ENCODE measurements around the gene PRRT2. TPM values are rescaled to one million over a fixed set of nuclear protein-coding genes. Genes with fewer than 3 reads are reported as not detected.

Gene PRRT2
- total and polyA plus RNA-seq, 2 donors from 2014 or later = 0.88 to 1.9 TPM

GRCh38 chr16:29854520-29855100 lies 42.6 kb downstream of the PRRT2 start:
- FAIRE-seq (no peak), DNase-seq (no peak)
- Histone ChIP-seq H3K9ac (ENCODE audit: low read length in 3 of 3) (no peak overlapping the region), H3K27ac (ENCODE audit: low read depth in 2 of 2, low read length in 2 of 2) (no peak overlapping the region), H3K27me3 (ENCODE audit: control insufficient read depth, insufficient read depth, low read length) (no peaks in the 10 kb centered on the region), H3K4me3 (ENCODE audit: low read length in 3 of 3) (no peak overlapping the region), H3K36me3 (ENCODE audit: control insufficient read depth in 2 of 3, insufficient read depth in 3 of 3, low read length in 3 of 3) (peaks cover 0 to 5% (median 0%) of the 10 kb centered on the region in 3 donors), H3K4me1 (ENCODE audit: control insufficient read depth in 2 of 3, insufficient read depth in 2 of 3, low read depth in 1 of 3, low read length in 3 of 3) (no peaks in the 10 kb centered on the region), H3K9me3 (ENCODE audit: control insufficient read depth in 2 of 3, insufficient read depth in 1 of 3, low read length in 3 of 3) (no peaks in the 10 kb centered on the region)
- intact Hi-C loops (cut with DNase I) = no loop called here
- TF ChIP-seq CTCF (IDR thresholded peaks at IDR 0.05; ENCODE audit: borderline replicate concordance, extremely low read depth, insufficient read depth) = no peak

GRCh38 chr16:29857133-29857760 lies 45.3 kb downstream of the PRRT2 start:
- TF ChIP-seq CTCF (IDR thresholded peaks at IDR 0.05; ENCODE audit: borderline replicate concordance, extremely low read depth, insufficient read depth) = no peak
- Histone ChIP-seq H3K4me3 (ENCODE audit: low read length in 3 of 3) (no peak overlapping the region), H3K36me3 (ENCODE audit: control insufficient read depth in 2 of 3, insufficient read depth in 3 of 3, low read length in 3 of 3) (peaks cover 0 to 5% (median 0%) of the 10 kb centered on the region in 3 donors), H3K9ac (ENCODE audit: low read length in 3 of 3) (no peak overlapping the region), H3K27me3 (ENCODE audit: control insufficient read depth, insufficient read depth, low read length) (no peaks in the 10 kb centered on the region), H3K9me3 (ENCODE audit: control insufficient read depth in 2 of 3, insufficient read depth in 1 of 3, low read length in 3 of 3) (no peaks in the 10 kb centered on the region), H3K4me1 (ENCODE audit: control insufficient read depth in 2 of 3, insufficient read depth in 2 of 3, low read depth in 1 of 3, low read length in 3 of 3) (peaks cover 0 to 10% (median 5%) of the 10 kb centered on the region in 3 donors), H3K27ac (ENCODE audit: low read depth in 2 of 2, low read length in 2 of 2) (no peak overlapping the region)
- intact Hi-C loops (cut with DNase I) = no loop called here
- FAIRE-seq = no peak
- DNase-seq = no peak

GRCh38 chr16:29858149-29858849 lies 46.3 kb downstream of the PRRT2 start:
- DNase-seq = no peak
- H3K9ac ChIP-seq (ENCODE audit: low read length in 3 of 3) = no peak overlapping the region
- intact Hi-C loops (cut with DNase I) = no loop called here
- H3K27ac ChIP-seq (ENCODE audit: low read depth in 2 of 2, low read length in 2 of 2) = no peak overlapping the region
- TF ChIP-seq CTCF (IDR thresholded peaks at IDR 0.05; ENCODE audit: borderline replicate concordance, extremely low read depth, insufficient read depth) = no peak
- FAIRE-seq = no peak
- peaks cover 0 to 5% (median 0%) of the 10 kb centered on the region in 3 donors for H3K36me3 ChIP-seq (ENCODE audit: control insufficient read depth in 2 of 3, insufficient read depth in 3 of 3, low read length in 3 of 3)
- H3K4me1 ChIP-seq (ENCODE audit: control insufficient read depth in 2 of 3, insufficient read depth in 2 of 3, low read depth in 1 of 3, low read length in 3 of 3) = peaks cover 0 to 12% (median 5%) of the 10 kb centered on the region in 3 donors
- H3K27me3 ChIP-seq (ENCODE audit: control insufficient read depth, insufficient read depth, low read length) = no peaks in the 10 kb centered on the region
- no peaks in the 10 kb centered on the region for H3K9me3 ChIP-seq (ENCODE audit: control insufficient read depth in 2 of 3, insufficient read depth in 1 of 3, low read length in 3 of 3)
- no peak overlapping the region for H3K4me3 ChIP-seq (ENCODE audit: low read length in 3 of 3)
